Thoracic aorta (tissue), 2 donors: ENCODE data around the gene SEPTIN10. TPM values are rescaled to one million over a fixed set of nuclear protein-coding genes. Genes with fewer than 3 reads are reported as not detected.

ENCODE experiments used
- ATAC-seq: fragments of 150-250 bp; one replicate; pipeline ENCODE4 v1.8.0; 2017; ENCODE audit warnings: low read depth; ENCODE audit not compliant: insufficient number of reproducible peaks, low FRiP score
- DNase-seq: peaks from one replicate; pipeline ENCODE4 v3.0.0-alpha.2; 2020; ENCODE audit warnings: low spot score
- H3K27ac ChIP-seq, 2 donors: fragments of 200-600 bp; sonication (generic); 1 replicate in 1 of 2; 2 replicates in 1 of 2; pipeline ENCODE4 v1.5.1; 2016; ENCODE audit warnings: mild to moderate bottlenecking in 2 of 2, moderate library complexity in 2 of 2
- H3K27me3 ChIP-seq: fragments of 200-600 bp; sonication (generic); replicated peaks from 2 replicates; pipeline ENCODE4 v1.6.0; 2016; ENCODE audit warnings: mild to moderate bottlenecking; ENCODE audit not compliant: insufficient read depth
- H3K36me3 ChIP-seq: fragments of 200-600 bp; sonication (generic); one replicate; pipeline ENCODE4 v1.5.1; 2016
- H3K4me1 ChIP-seq, 2 donors: fragments of 200-600 bp; sonication (generic); 1 replicate in 1 of 2; 2 replicates in 1 of 2; pipeline versions ENCODE4 v1.5.1 to v1.6.0; 2016; ENCODE audit warnings: low read depth in 2 of 2, mild to moderate bottlenecking in 1 of 2; ENCODE audit not compliant: control insufficient read depth in 1 of 2
- H3K4me3 ChIP-seq: fragments of 200-600 bp; sonication (generic); 2 replicates; pipeline ENCODE4 v1.5.1; 2016; ENCODE audit warnings: mild to moderate bottlenecking
- H3K9me3 ChIP-seq: fragments of 200-600 bp; sonication (generic); 2 replicates; pipeline ENCODE4 v1.5.1; 2016
- CTCF ChIP-seq: fragments of 200-600 bp; sonication (generic); IDR thresholded peaks from one replicate; pipeline ENCODE4 v1.5.1; 2019; ENCODE audit warnings: antibody characterized with exemption
- total RNA-seq, 2 donors: library from RNA; depleted of rRNA; stranded (reverse); fragments of >200 nt; gene quantifications; one replicate each; pipeline versions ENCODE4 v1.1.0 to v1.2.3, GENCODE V29; 2016

Gene SEPTIN10
- total RNA-seq, 2 donors from 2014 or later: 80.0 to 106 TPM

- no peak for DNase-seq
- Histone ChIP-seq H3K36me3 (no peaks in the 10 kb centered on the region), H3K27ac (no peak overlapping the region)
These were observed 84.0 kb downstream of the SEPTIN10 start for GRCh38 chr2:109529532-109530449.

DNA sequence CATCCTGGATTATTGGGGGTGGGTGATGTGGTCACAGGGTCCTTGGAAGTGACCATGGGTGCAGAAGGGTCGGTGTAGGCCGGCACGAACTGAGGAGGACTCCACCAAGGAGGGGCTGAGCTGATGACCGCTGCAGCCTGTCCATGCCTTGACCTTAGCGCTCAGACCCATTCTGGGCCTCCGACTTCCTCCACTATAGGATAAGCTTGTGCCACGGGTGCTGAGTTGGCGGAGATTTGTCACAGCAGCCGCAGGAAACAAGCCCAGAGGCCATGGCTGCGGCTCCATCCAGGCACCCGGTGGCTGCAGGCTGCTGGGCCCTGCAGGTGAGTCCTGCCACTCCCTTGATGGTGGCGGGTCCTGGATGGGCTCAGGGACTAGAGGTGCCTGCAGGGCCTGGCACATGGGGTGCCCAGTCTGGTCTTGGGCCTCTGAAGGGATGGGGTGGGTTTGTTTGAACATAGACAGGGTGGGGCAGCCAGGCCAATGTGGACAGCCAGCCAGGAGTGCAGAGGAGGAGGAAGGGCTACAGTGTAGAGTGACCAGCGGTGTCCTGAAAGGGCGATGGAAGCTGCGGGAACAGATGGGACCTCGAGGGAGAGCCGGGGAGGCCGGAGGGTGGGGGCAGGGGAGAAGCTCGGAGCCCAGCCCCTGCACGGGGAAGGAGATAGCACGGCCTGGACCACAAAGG lies 84.8 kb downstream of the SEPTIN10 start:
- no peak for ATAC-seq

More at GRCh38 chr2:109529532-109530449, 84.0 kb downstream of the SEPTIN10 start:
- no peaks in the 10 kb centered on the region for H3K27me3 ChIP-seq
- TF ChIP-seq CTCF: no peak
- H3K4me1 ChIP-seq: no peaks in the 10 kb centered on the region
- H3K4me3 ChIP-seq: no peak overlapping the region
- no peak for ATAC-seq
- H3K9me3 ChIP-seq: no peaks in the 10 kb centered on the region

GRCh38 chr2:109527846-109528705 lies 85.7 kb downstream of the SEPTIN10 start:
- no peaks in the 10 kb centered on the region for H3K4me1 ChIP-seq
- no peaks in the 10 kb centered on the region for H3K36me3 ChIP-seq
- ATAC-seq: no peak
- H3K4me3 ChIP-seq: no peak overlapping the region
- no peaks in the 10 kb centered on the region for H3K27me3 ChIP-seq
- no peak for DNase-seq
- H3K9me3 ChIP-seq: no peaks in the 10 kb centered on the region
- H3K27ac ChIP-seq: no peak overlapping the region
- no peak for TF ChIP-seq CTCF

More for the DNA sequence above, 84.8 kb downstream of the SEPTIN10 start:
- no peaks in the 10 kb centered on the region for H3K27me3 ChIP-seq
- H3K36me3 ChIP-seq: no peaks in the 10 kb centered on the region
- H3K9me3 ChIP-seq: no peaks in the 10 kb centered on the region
- H3K4me1 ChIP-seq: no peaks in the 10 kb centered on the region
- no peak overlapping the region for H3K4me3 ChIP-seq
- no peak for TF ChIP-seq CTCF
- H3K27ac ChIP-seq: no peak overlapping the region
- DNase-seq: no peak

DNA sequence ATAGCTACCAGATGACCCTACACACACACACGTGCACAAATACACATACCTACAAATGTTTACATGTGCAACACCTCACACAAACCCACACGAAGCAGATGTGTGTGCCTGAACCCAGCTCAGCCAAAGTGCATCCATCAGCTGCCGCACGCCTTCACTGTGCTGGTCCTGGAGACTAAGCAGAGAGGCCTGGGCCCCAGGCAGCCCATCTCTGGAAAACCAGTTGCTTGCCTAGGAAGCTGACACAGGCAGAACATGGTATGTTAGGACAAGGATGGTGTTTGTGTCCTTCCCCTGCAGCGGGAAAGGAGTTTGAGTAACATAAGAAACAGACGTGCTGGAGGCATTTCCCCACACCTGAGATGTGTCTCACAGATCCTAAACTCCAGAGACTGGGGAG lies 86.7 kb downstream of the SEPTIN10 start:
- no peaks in the 10 kb centered on the region for H3K36me3 ChIP-seq
- H3K9me3 ChIP-seq: no peaks in the 10 kb centered on the region
- H3K4me1 ChIP-seq: no peaks in the 10 kb centered on the region
- no peak for ATAC-seq
- no peaks in the 10 kb centered on the region for H3K27me3 ChIP-seq
- DNase-seq: no peak
- TF ChIP-seq CTCF: no peak
- no peak overlapping the region for H3K4me3 ChIP-seq
- no peak overlapping the region for H3K27ac ChIP-seq
